NCI-H2029 (cell line): Measurements from ENCODE around the gene SLC10A7.
"Not testable (repeated sequence)": the region's sequence is repeated elsewhere in the genome, so short reads cannot be mapped to it uniquely, and the experiment has no call there.

Experiments
- DNase-seq: peaks from one replicate; lab custom pipeline; 2025; lab: John Stamatoyannopoulos, UW

The SLC10A7 gene

DNA sequence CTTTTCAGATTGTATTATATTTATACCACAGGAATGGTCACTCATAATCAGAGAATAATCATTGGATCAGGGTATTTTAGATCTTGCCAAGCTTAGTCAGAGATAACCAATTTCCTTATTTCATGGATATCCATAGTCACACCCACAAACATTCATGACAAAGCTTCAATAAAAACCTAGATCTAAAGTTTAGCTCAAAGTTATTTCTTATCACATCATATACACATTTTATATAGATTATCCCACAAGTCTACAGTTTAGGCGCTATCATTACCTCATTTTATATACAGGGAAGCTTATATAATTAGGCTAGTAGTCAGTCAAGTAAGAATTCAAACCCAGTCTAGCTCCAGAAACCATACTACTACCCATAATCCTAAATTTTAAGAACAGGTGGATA, 82.3 kb downstream of the SLC10A7 start:
- DNase-seq, result no peak

DNA sequence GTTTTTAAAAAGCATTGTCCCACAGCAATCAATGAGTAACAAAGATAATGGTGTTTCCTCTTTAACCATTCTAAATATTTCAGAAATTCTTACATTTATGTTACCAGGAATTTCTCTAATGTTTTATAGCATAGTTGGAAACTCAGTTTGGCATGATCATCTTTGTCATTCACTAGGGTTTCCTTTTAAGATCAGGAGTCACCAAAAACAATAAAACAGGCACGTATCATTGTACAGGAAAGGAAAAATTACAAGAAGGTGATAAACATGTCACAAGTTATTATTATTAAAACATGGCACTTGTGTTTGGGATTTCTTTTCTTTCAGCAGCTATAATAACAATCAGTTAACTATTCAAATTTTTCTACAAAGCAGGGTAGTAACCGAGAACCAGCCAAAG, 84.0 kb downstream of the SLC10A7 start:
- no peak for DNase-seq

DNA sequence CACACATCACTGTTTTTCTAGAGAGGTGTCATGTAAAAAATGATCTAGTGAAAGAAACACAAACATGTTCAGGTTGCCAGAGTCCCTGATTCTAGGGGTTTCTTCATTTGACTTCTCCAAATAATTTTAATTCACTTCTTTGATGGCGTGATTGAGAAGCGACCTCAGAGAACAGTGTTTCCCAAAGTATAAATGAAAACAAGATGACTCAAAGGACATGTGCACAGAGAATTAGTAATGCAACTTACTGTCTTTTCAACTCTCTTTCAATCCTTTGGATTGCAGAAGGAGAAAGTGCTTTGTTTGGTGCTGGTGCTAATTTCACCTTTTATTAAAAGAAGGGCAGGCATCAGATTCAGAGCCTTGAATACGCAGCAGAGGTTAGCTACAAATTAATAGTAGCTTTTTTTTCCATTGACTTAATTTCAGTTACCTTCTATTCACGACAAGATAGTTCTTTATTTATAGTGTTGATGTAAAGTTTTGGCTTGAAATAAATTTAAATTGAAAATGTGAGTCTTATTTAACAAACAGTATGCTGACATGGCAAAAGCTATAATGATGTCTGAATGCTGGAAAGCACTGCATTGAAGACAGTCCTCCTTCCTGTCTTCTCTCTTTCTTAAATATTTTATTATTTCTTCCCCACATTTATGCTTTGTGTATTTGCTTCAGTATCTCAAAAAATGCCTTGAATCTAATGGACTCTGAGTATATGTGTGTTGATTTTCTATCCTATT, 85.1 kb downstream of the SLC10A7 start:
- DNase-seq, result no peak

DNA sequence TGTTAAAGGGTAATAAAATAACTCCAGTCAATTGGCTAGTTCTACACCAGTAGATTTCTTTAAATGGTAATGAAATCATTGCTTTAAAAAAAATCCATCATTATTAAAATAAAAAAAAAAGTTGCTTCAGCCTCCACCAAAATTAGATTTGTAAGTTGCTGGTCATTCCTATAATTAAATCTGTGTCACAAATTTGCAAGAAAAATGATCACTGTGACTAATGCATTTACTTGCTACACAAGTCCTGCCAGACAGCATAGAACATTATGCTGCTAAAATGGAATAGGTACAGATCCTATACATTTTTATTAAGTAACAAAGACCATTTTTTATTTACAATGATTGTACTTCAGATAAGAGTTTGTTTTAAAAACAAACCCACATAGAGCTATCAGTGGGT, 85.8 kb downstream of the SLC10A7 start:
- DNase-seq, result no peak

DNA sequence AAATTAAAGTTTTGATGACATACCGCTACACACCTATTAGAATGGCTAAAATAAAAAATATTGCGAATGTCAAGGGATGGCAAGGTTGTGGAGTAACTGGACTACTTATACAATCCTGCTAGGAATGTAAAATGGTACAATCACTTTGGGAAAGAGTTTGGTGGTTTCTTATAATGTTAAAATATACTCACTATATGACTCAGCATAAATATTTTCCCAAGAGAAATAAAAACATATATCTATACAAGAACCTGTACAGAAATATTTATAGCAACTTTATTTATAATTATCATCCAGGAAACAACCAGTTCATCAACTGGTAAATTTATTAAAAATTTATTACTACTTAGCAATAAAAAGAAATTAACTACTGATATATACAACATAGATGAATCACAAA, 89.7 kb downstream of the SLC10A7 start:
- DNase-seq, result no peak

DNA sequence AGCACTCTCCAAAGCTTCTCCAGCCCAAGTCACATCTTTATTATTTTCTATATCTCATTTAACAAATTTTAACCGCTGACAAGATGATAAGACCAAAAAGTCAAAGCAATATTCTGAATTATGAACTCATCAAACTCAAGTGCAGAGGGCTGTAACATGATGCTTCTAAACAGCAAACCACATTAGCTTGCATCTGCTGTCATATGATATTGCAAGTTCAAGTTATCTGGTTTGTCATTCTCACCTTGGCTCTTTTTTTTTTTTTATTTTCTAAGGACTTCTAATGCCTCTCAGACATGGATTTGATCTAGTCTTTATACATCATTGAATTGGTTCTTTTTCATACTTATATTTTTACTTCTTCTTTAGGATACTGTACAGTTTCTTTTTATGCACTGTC, 93.4 kb downstream of the SLC10A7 start:
- DNase-seq, result peak; percentile 62

DNA sequence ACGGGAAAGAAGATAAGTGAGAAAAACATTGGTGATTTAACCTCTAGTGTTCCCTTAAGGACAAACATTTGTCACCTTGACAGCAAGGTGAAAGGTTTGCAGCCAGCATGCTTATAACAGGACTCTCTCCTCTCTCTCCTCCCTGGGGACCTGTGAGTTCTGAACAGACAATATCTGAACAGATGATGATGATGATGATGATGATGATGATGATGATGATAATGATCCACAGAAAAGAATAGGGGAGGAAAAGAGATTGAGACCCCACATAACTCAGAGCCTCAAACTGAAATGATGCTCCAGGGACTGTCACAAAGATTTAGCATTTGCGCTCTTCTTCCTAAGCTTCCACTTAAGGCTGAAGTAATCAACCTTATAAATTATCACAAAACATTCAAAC, 103.9 kb downstream of the SLC10A7 start:
- no peak for DNase-seq

DNA sequence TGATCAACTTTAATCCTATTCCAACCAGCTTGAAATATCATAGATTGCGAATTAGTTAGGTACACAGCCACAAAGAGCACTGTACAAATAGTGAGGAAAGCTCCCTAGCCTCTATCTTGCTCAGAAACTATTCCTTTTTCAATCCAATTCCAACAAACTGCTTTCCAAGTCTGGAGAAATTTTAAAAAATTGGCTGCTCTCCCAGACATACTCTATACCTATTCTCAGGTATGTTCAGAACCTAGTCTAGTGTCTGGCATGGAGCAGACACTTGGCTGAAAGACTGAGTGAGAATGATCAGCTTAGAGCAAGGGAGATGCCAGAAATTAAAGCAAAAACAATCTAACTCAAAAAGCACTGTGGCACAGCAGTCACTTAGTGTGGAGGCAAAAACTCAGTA, 105.9 kb downstream of the SLC10A7 start:
- no peak for DNase-seq

DNA sequence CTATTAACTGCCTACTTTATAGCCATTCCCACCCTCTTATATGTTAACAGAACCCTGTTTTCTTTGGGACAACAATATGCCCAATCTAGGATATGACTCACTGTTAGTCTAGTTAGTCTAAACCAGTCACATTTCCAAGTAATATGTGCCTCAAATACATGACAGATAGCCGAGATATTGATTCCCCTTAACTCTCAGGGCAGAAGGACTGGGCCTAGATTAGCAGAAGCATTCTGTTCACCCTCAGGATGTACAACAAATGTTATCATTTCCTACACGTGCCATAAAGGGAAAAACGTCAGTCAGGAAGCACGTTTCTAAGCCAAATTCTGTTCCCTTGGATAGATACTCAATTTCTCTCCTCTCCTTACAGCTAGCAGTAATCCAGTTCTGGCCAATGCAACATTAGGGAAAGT, 114.1 kb downstream of the SLC10A7 start:
- DNase-seq, result no peak

DNA sequence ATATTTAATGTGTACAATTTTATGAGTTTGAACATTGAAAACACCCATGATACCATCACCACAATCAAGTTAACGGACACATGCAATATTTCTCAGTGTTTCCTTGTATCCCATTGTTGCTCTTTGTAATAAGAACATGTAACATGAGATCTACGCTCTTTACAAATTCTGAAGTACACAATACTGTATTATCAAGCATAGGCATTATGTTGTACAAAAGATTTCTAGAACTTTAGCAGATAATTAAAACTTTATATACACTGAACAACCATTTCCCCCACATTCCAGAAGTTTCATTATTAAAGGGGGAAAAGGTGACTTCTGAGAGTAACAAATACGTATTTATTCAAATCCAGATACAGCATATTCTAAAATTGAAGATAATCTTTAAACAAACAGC, 114.5 kb downstream of the SLC10A7 start:
- DNase-seq, result no peak

DNA sequence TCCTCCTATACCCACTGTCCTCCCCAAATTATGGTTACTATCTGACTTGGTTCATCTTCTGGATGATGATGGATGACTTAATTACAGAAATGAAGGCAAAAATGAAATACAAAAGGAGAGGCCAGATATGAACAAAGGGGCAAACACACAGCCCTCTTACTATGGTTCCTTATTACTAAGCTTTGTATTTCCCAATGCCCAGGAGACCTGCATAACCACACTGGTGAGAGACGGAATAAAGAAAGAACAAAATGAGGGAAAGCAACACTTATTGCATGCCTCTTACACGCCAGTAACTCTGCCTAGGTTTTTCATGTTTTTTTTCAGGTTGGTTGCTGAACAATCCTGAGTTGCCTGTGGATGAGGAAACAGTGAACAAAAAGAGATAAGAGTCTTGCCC, 120.5 kb downstream of the SLC10A7 start:
- no peak for DNase-seq

DNA sequence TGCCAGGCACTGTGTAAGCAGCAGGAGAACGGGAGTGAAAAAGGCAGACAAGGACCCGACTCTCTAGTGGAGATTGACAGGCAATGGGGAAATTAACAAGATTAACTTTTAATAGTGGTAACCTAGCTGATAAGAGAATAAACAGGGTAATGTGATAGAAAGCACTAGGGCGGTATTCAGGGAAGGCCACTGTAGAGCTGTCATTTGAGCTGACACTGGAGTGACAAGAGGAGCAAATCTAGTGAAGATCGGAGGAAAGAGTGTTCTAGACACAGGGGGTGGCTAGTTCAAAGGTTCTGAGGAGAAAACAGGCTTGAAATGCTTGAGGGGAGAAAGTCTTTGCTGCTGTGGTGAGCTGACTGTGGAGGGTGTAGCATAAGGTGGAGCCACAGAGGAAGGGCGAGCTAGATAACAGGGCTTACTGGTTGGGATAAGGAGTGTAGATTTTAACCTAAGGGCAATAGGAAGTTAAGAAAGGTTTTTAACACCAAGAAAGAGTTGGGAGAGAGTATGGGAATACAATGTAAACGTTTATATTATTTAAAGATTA, 122.8 kb downstream of the SLC10A7 start:
- no peak for DNase-seq

DNA sequence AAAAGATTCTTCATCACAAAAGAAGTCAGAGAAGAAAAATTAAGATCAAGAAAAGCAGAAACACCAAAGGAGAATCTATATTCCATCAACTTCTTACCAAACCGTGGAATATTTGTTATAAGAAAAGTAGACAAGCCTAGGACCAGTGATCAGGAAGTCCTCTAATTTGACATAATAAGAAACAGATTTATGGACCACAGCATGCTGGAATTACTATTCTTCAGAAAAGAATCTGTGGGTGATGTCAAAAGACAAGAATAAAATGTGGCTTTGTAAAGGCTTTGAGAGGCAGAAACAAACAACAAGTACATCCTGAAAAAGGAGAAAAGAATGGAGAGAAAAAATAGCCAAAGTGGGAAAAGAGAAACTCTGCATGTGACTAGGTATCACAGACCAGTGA, 123.3 kb downstream of the SLC10A7 start:
- no peak for DNase-seq

DNA sequence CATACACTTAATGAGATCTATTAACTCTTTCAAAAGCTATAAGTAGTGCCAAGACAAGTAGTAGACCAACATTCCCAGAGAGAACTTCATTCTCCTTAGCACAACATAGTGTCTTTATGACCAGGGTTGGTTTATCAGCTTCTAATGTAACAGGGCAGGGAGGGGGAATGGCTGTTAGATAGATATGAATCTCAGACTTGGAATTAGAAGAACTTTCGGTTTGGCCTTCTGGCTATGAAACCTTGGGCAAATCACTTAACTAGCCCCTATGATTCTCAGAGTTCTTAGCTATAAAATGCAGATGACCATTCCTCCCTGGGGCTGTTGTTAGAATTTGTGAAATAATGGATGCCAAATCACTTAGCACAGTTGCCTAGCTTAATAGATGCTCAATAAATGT, 132.2 kb downstream of the SLC10A7 start:
- DNase-seq, result no peak

DNA sequence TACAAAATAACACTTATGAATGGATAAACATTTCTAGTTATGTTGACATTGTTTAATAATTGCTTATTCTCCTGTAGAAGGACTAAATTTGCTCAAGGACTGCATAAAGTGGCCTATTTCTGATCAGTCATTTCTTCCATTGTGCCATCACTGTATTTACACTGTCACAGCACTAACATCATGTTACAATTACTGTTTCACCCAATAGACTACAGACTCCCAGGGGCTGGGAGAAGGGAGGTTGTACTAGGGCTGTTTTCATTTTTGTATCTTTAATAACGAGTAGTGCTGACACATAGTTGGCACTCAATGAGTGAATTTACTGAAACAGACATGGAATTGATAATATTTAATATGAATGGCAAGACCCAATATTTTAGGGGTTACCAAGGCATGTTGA, 139.5 kb downstream of the SLC10A7 start:
- DNase-seq, result peak; percentile 19

DNA sequence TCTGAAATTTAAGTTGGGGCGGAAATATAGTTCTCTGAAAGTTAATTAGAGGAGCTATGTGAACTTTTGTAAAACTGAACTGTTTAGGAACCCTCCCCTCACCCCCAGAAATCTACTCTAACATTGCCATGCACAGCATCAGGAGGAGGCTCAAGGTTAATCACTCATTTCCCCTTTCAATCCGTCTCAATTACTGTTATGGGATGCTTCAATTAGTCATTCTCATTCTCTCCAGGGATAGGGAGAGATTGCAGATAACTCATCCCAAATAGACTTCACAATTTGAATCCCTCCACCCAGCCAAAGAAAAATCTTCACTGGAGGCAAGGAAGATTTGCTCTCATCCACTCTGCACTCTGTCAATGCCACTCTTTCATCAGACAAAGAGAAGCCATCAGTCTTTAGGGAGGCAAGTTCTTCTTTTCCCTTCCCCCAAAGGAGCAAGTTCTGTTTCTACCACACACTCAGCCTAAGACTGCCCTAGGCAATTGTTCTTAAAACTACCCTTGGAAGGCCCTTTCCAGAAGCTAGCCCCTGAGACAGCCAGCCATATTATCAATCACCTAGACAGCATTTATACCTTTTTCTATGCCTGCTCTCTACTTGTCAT, 140.4 kb downstream of the SLC10A7 start:
- DNase-seq, result no peak

DNA sequence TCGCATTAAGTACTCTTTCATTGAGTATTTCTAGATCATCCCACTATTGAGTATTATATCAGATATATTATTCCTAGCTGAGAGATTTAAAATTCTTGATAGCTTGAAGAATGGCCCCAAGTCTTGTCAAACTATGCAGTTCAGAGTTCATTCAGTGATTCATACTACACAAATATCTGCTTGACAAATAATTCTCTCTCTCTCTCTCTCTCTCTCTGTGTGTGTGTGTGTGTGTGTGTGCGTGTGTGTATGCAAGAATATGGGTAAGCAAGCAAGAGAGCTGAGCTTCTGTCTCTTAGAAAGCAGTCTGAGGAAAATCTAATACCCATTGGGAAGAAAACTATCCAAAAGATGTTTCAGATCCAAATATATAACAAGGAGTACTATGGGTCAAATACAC, 142.0 kb downstream of the SLC10A7 start:
- no peak for DNase-seq

DNA sequence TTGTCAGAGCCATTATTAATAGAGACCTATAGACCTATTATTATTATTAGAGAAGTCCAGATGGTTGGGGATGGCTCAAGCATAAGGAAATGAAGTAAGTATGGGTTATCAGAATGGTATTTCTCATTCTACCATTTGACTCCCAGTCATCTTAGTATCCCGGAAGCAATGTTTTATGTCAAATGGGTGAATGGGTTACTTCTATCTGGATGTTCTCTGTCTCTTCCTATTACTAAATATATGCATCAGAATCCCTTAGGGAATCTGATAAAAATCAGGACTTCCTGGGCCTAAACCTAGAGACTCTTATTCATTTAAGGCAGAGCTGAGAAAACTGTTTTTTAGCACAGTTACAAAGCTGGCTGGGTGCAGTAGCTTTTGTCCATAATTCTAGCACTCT, 149.9 kb downstream of the SLC10A7 start:
- no peak for DNase-seq

DNA sequence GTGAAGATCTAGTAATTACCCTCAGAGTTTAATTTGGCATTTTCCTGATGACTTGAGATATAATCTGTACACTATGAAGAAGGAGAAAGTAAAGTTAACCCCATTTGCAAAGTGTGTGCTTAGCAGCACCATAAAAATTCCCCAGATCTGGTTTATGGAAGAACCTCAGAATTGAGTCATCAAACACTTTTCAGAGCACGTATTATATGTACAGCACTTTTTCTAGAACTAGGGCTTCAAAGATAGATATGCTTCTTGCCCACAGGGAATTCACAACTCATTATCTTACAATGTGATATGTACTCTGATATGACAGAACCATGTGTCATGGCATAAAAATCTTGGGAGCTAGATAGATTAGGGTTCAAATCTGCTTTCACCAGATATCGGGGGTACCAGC, 150.9 kb downstream of the SLC10A7 start:
- DNase-seq, result no peak

DNA sequence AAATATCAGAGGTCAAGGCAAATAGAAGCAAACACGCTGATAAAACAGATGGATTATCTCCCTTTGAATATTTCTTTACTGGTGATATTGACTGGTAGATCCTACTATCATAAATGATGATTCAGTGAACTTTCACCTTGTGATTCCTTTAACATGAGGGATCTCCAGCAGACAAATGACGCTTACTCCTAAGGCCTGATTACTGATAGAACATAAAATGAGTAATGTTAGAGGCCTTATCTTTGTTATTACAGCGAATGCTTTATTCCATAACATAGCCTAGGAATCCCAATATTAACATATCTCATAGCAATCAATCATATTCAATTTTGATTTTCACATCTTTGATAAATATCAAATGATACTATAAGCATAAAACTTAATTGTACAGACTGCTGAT, 152.3 kb downstream of the SLC10A7 start:
- no peak for DNase-seq

DNA sequence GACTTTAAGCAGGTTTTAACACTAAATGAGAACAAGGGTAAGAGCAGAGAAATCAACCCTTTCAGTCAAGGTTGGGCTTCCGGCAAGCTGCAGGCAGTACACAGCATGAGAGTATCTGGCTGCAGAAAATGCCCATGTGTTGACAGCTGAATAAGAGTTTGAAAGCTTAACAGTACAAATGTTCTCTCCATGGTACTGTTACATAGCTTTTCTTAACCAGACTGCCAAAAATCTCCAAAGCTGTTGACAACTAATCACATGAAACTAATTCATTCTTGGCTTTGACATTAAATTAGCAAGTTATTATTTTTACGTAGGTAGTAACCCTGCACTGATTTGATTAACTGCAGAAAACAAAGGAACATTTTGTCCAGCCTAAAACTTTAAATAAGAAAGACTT, 153.5 kb downstream of the SLC10A7 start:
- DNase-seq, result no peak

DNA sequence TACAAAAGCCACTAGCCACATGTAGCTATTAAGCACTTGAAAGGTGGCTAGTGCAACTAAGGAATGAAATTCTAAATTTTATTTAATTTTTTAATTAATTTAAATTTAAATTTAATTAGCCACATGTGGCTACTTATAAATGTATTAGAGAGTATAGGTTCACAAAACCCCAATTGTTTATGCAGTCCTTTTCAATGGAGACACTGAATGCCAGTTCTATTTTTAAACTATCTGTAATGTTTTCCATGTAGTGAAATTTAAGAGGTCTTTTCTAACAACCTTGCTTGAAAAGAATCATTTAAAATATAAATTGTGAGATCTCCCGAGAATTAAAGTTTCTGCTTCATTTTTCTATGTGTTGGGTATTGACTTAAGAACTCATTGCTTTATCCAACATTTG, 154.4 kb downstream of the SLC10A7 start:
- no peak for DNase-seq

DNA sequence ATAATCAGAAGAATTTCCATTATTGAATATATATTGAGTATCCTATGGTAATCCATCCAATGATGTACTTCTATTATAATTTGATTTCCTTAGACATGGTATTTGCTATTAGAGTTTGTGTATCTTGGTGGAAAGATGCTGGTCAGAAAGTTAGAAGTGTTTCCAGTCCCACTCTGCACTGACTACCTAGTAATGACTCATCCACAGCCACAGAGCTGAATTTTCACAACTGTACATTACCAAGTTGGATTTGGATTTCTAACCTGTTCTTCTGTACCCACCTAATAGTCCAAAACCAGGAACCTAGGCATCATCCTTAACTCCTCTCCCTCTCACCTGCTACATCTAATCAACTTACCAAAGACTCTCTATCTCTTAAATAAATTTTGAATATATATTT, 162.0 kb downstream of the SLC10A7 start:
- no peak for DNase-seq

DNA sequence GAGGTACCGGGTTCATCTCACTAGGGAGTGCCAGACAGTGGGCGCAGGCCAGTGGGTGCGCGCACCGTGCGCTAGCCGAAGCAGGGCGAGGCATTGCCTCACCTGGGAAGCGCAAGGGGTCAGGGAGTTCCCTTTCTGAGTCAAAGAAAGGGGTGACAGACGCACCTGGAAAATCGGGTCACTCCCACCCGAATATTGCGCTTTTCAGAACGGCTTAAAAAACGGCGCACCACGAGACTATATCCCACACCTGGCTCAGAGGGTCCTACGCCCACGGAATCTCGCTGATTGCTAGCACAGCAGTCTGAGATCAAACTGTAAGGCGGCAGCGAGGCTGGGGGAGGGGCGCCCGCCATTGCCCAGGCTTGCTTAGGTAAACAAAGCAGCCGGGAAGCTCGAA, 171.6 kb downstream of the SLC10A7 start:
- not testable (repeated sequence) for DNase-seq
